ENCODE data around the gene SNCB. TPM values are rescaled to one million over a fixed set of nuclear protein-coding genes. Genes with fewer than 3 reads are reported as not detected.
A peak's percentile ranks its signal among the peaks of the same experiment; 100 is the strongest.

Gene SNCB
- polyA plus RNA-seq, 3 donors from 2014 or later, result 0.26 TPM; not detected in 2

DNA sequence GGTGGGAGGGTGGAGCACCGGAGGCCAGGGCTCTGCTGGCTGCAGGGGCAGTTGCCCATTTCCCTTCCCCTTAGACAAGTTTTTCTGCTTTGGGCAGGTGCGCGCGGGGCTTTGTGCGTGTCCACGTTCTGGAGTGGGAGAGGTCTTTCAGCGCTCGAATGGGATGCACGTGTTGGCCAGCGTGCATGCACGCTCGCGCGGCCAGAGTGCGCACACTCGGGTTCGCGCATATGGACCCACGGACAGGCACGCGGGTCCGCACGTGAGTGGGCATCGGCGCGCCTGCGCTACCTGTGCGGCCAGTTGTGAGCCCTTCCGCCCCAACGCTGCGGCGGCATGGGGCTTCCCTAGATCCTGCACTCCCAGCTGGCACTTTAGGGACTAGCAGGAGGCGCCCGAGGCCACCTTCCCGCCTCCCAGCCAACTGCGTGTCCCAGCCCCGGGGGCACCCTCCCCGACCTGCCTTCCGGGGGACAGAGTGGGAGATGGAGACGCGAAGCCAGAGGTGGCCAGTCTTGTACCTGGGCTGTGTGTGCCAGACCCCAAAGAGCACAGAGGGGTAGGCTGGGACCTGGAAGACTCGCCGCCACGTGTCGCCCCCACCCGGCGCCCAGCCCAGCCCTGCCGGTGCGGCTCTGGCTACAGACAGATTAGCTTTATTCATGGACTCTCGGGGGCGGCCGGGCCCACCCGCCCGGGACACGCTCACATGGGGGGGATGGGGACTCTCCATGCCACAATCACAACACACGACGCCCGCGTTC is 10.6 kb downstream of the SNCB start:
- Mint-ChIP-seq H3K4me3 (peak overlapping the region; percentile 65 to 82 (median 72)), H3K36me3 (peaks cover 0 to 3% (median 0%) of the 10 kb centered on the region in 3 donors), H3K9me3 (no peaks in the 10 kb centered on the region), H3K27ac (no peak overlapping the region), H3K4me1 (peaks cover 9 to 30% of the 10 kb centered on the region in 2 donors), H3K27me3 (ENCODE audit: low read depth in 3 of 3) (peaks cover 17 to 28% (median 22%) of the 10 kb centered on the region in 3 donors)
- DNase-seq, result no peak

DNA sequence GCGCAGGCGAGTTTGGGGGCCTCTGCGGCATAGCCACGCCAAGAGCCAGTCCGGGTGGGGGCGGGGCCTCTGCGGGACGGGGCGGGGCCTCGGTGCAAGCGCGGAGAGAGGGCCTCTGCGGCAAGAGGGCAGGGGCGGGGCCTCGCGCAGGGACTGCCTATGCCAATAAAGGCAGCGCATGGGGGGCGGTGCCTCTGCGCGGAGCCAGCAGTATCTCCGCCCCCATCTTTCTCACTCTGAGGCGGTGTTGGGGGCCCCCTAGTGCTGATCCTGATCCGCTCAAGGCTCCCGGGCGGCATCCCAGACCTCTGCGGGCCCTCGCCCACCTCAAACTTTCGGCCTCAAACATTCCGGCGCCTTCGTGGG is 11.1 kb downstream of the SNCB start:
- Mint-ChIP-seq H3K27ac (no peak overlapping the region), H3K36me3 (peaks cover 0 to 3% (median 0%) of the 10 kb centered on the region in 3 donors), H3K4me3 (peak overlapping the region; percentile 47 to 71 (median 60)), H3K9me3 (no peaks in the 10 kb centered on the region), H3K4me1 (peaks cover 9 to 30% of the 10 kb centered on the region in 2 donors), H3K27me3 (ENCODE audit: low read depth in 3 of 3) (peaks cover 18 to 27% (median 23%) of the 10 kb centered on the region in 3 donors)
- peak; percentile 77 to 81 (median 80) for DNase-seq

DNA sequence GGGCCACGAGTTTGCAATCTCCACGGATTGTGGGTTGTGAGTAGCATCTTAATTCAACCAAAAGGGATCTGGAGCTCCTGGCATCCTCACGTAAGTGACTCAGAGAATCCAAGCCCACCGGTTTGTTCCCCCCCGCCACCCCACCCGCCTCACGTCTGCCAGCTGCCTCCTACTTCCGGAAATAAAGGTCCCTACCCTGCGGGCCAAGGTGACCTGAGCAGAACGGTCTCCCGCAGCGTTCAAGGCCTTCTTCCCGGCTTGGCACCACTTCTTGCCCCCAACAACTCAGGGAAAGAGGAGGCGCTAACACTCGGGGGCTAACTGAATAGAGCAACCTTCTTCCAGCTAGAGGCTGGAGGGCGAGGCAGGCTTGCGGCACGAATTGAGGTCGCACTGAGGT is 11.6 kb downstream of the SNCB start:
- Mint-ChIP-seq H3K4me1 (peaks cover 9 to 30% of the 10 kb centered on the region in 2 donors), H3K36me3 (peaks cover 0 to 3% (median 0%) of the 10 kb centered on the region in 3 donors), H3K4me3 (peak overlapping the region; percentile 47 to 71 (median 60)), H3K9me3 (no peaks in the 10 kb centered on the region), H3K27me3 (ENCODE audit: low read depth in 3 of 3) (peaks cover 19 to 27% (median 26%) of the 10 kb centered on the region in 3 donors), H3K27ac (no peak overlapping the region)
- peak in 1 of 3 donors; percentile 11 for DNase-seq

DNA sequence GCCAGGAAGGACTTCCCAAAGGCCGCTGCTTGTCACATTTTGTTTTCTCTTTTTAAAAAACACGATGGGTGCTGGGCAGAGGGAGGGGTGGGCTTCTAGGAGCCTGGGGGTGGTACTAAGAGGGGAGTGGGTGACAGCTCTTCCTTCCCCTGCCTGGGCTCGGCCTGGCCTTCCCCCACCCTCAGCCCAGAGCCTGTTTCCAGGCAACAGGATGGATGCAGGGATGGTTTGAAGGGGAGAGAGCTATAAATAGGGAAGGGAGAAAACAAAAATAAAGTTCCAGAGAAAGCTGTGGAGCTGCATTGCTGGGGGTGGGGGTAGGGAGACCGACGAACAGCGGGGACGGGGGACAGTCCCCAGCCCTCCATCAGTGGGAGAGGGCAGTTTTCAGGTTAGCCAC is 13.8 kb downstream of the SNCB start:
- peaks cover 16 to 37% (median 24%) of the 10 kb centered on the region in 3 donors for H3K27me3 Mint-ChIP-seq (ENCODE audit: low read depth in 3 of 3)
- H3K4me3 Mint-ChIP-seq, result no peak overlapping the region
- DNase-seq, result no peak
- no peaks in the 10 kb centered on the region for H3K9me3 Mint-ChIP-seq
- peaks cover 0 to 3% (median 0%) of the 10 kb centered on the region in 3 donors for H3K36me3 Mint-ChIP-seq
- H3K4me1 Mint-ChIP-seq, result peaks cover 9 to 25% of the 10 kb centered on the region in 2 donors
- no peak overlapping the region for H3K27ac Mint-ChIP-seq

DNA sequence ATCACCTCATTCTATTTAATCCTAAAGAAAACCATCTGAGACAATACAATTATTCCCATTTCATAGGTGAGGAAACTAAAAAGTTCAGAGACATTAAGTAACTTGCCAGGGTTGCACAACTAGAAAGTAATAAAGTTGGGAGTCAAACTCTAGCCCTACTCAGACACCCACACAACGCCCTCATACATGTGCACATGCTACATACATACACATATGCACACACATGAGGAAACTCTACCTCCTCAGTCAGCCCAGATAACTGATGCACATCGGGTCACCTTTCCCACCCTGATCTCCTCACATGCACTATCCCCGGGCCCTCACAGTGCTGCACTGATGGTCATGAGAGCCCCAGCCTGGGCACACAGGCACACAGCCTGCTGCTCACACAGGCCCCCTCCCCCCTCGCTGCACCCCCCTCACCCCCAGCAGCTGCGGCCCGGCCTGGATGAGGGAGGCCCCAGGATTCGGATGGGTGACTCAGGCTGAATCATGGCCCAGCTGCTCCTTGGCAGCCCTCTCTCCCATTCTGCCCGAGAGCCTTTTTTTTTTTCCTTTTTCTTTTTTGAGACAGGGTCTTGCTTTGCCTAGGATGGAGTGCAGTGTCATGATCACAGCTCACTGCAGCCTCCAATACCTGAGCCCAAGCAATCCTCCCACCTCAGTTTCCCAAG is 15.4 kb downstream of the SNCB start:
- peaks cover 11 to 33% (median 24%) of the 10 kb centered on the region in 3 donors for H3K27me3 Mint-ChIP-seq (ENCODE audit: low read depth in 3 of 3)
- no peak for DNase-seq
- H3K4me1 Mint-ChIP-seq, result peaks cover 6 to 17% of the 10 kb centered on the region in 2 donors
- H3K27ac Mint-ChIP-seq, result no peak overlapping the region
- peaks cover 0 to 3% (median 0%) of the 10 kb centered on the region in 3 donors for H3K36me3 Mint-ChIP-seq
- no peak overlapping the region for H3K4me3 Mint-ChIP-seq
- no peaks in the 10 kb centered on the region for H3K9me3 Mint-ChIP-seq

DNA sequence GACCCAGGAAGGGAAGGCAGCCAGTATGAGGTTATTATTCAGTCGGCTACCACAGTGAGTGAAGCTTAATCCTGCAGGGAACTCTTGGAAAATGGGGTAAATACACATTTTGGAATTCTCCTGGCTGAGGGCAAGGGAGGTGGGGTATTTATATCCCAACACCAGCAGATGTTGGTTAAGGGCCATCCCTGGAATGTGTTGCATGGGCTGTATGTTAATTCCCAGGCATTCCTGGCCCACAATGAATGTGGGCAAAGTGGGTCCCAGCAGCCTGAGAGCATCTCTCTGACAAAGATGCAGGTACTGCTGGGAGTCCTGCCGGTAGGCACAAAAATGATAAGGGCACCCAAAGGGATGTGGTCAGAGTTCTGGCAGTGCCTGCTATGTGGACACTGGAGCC is 17.5 kb downstream of the SNCB start:
- DNase-seq, result no peak
- Mint-ChIP-seq H3K4me3 (no peak overlapping the region), H3K4me1 (peaks cover 10 to 15% of the 10 kb centered on the region in 2 donors), H3K27me3 (ENCODE audit: low read depth in 3 of 3) (peaks cover 15 to 31% (median 28%) of the 10 kb centered on the region in 3 donors), H3K36me3 (peaks cover 0 to 3% (median 0%) of the 10 kb centered on the region in 3 donors), H3K9me3 (peaks cover 0 to 1% (median 0%) of the 10 kb centered on the region in 6 donors), H3K27ac (no peak overlapping the region)

DNA sequence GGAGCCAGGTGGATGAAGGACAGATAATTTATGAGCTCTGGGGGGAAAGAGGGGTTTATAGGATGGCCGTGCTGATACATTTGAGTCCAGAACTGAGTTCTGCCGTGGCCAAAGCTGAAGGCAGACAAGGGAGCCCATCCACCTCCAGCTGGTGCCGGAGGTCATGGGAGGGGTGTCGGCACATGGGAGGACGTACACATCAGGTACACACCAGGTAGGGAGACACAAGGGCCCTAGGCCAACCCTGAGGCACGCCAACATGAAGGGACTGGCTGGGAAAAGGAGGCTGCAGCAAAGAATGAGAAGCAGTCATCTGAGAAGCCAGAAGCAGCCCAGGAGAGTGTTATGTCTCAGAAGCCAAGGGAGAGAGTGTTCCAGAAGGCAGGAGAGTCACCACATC is 18.3 kb downstream of the SNCB start:
- no peak overlapping the region for H3K27ac Mint-ChIP-seq
- DNase-seq, result no peak
- peaks cover 0 to 1% (median 0%) of the 10 kb centered on the region in 6 donors for H3K9me3 Mint-ChIP-seq
- H3K27me3 Mint-ChIP-seq (ENCODE audit: low read depth in 3 of 3), result peaks cover 15 to 28% (median 25%) of the 10 kb centered on the region in 3 donors
- no peaks in the 10 kb centered on the region for H3K36me3 Mint-ChIP-seq
- peak overlapping the region in 3 of 5 donors; percentile 7 to 64 (median 9) for H3K4me3 Mint-ChIP-seq
- H3K4me1 Mint-ChIP-seq, result peaks cover 10 to 15% of the 10 kb centered on the region in 2 donors

DNA sequence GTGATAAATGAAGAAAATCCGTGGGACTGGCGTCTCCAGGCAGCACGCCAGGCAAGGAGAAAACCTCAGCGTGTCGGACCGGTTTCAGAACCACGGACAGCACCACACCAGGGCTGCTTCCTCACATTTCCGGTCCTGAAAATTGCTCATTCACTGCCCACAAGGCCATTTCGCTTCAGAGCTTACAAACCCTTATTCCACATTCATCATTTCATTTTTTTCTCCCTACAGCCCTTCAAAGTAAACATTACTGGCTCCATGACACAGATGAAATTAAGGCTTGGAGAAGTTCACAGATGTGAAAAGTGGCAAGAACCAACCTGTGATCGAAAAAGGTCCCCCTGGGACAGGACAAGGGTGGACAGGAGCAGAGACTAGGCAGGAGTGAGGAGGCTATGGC is 18.9 kb downstream of the SNCB start:
- Mint-ChIP-seq H3K4me3 (peak overlapping the region; percentile 1 to 70 (median 50)), H3K36me3 (no peaks in the 10 kb centered on the region)
- peak; percentile 47 to 58 (median 57) for DNase-seq

DNA sequence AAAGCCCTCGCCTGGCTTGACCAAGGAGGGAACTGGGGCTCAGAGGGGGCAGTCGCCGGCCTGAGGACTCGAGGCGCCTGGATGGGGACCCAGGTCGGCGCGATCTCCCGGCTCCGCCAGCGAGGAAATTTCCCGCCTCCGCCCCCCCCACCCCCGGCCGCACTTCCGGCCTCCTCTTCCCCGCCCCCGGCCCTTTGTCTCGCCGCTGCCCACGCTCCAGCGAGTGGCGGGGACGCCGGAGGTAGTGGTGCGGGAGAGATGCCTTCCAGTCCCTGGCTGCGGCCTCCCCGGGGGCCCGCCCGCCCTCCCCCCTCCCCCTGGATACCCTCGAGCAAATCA is 19.9 kb downstream of the SNCB start:
- no peak overlapping the region for H3K27ac Mint-ChIP-seq
- peak overlapping the region; percentile 74 to 82 (median 78) for H3K4me3 Mint-ChIP-seq
- H3K9me3 Mint-ChIP-seq, result peaks cover 0 to 1% (median 0%) of the 10 kb centered on the region in 6 donors
- H3K36me3 Mint-ChIP-seq, result no peaks in the 10 kb centered on the region
- peaks cover 10 to 15% of the 10 kb centered on the region in 2 donors for H3K4me1 Mint-ChIP-seq
- no peak for DNase-seq
- peaks cover 9 to 28% (median 22%) of the 10 kb centered on the region in 3 donors for H3K27me3 Mint-ChIP-seq (ENCODE audit: low read depth in 3 of 3)

More for the DNA sequence above, 18.9 kb downstream of the SNCB start:
- H3K9me3 Mint-ChIP-seq, result peaks cover 0 to 1% (median 0%) of the 10 kb centered on the region in 6 donors
- peaks cover 10 to 15% of the 10 kb centered on the region in 2 donors for H3K4me1 Mint-ChIP-seq
- peaks cover 15 to 28% (median 25%) of the 10 kb centered on the region in 3 donors for H3K27me3 Mint-ChIP-seq (ENCODE audit: low read depth in 3 of 3)
- H3K27ac Mint-ChIP-seq, result no peak overlapping the region

DNA sequence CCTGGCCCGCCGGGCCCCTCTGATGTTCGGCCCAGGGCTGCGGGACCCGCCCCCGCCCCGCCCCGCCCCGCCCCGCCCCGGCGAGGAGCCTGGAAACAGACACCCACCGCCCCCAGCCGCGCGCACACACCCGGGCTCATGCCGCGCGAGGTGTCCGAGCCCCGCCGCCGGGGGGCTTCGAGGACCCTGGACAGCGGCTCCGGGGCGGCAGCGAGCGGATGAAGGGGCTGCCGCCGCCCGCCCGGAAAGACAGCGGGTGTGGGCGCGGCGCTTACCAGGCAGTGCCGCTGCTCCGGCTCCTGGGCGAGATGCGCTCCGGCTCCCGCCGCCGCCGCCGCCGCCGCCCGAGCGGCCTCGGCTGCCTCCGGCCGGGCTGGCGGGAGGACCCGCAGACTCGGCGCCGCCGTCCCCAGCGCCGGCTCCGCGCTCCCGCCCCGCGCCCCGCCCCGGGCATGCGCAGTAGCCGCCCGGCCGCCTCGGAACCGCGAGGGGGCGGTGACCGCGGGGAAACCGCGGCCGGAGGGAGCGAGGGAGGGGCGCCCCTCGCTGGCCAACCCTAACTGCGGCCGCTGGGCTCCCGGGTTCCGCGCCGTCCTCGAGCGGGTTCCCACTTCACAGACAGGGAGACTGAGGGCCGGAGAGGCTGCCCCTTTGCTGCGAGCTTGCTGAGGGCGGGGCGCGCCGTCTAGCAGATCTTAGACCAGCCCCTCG is 20.5 kb downstream of the SNCB start, which contains the start of gene GPRIN1:
Gene GPRIN1, minus strand, starts transcription at position 433 of the 711 bp plus-strand sequence. CDS start 10,322 bp downstream, outside the sequence.
- H3K4me3 Mint-ChIP-seq, result peak within 1 kb of the TSS; percentile 85 to 94 (median 87)
- peaks cover 0 to 1% (median 0%) of the 10 kb centered on the region in 6 donors for H3K9me3 Mint-ChIP-seq
- peak; percentile 60 to 65 (median 64) for DNase-seq
- peak within 1 kb of the TSS in 5 of 6 donors; percentile 20 to 75 (median 52) for H3K27ac Mint-ChIP-seq
- H3K4me1 Mint-ChIP-seq, result peaks cover 10 to 15% of the 10 kb centered on the region in 2 donors
- H3K27me3 Mint-ChIP-seq (ENCODE audit: low read depth in 3 of 3), result peaks cover 8 to 28% (median 21%) of the 10 kb centered on the region in 3 donors
- H3K36me3 Mint-ChIP-seq, result no peaks in the 10 kb centered on the region

DNA sequence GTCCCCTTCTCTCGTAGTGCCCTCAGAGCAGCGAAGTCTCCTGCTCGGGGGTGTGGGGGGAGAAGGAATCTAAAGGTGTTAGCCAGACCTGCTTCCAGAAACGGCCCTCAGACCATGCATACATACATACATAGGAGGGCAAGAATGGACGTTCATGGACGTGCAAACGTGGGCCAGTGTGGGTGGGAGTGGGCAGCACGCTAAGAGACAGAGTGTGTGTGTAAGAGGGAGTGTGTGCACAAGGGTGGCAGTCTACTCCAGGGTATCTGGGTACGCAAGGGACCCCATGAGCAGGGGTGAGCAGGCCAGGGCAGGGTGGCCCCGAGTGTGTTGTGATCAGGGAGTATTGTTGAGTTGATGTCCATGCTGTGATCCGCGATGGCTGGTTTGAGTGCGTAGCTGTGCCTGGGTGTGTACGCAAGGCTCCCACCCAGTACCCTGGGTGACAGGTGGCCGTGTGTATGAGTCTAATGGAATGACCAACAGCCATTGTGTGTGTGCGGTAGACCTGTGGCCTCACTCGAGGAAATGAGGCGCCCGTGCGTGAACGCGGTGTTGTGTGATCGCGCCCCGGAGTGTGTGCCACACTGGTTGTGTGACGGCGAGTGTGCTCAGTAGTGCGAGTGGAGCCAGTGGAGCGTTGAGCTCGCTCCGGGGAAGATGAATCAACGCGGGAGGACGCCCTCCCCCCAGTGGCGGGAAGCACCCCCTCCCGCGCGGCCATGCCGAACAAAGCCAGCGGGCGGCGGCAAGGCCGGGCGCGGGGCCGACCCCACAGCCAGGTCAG is 21.2 kb downstream of the SNCB start:
- Mint-ChIP-seq H3K4me3 (peak overlapping the region; percentile 85 to 94 (median 87)), H3K27me3 (ENCODE audit: low read depth in 3 of 3) (peaks cover 7 to 26% (median 20%) of the 10 kb centered on the region in 3 donors), H3K36me3 (no peaks in the 10 kb centered on the region), H3K4me1 (peaks cover 10 to 15% of the 10 kb centered on the region in 2 donors), H3K27ac (peak overlapping the region in 5 of 6 donors; percentile 20 to 75 (median 52)), H3K9me3 (peaks cover 0 to 1% (median 0%) of the 10 kb centered on the region in 6 donors)
- DNase-seq, result no peak

DNA sequence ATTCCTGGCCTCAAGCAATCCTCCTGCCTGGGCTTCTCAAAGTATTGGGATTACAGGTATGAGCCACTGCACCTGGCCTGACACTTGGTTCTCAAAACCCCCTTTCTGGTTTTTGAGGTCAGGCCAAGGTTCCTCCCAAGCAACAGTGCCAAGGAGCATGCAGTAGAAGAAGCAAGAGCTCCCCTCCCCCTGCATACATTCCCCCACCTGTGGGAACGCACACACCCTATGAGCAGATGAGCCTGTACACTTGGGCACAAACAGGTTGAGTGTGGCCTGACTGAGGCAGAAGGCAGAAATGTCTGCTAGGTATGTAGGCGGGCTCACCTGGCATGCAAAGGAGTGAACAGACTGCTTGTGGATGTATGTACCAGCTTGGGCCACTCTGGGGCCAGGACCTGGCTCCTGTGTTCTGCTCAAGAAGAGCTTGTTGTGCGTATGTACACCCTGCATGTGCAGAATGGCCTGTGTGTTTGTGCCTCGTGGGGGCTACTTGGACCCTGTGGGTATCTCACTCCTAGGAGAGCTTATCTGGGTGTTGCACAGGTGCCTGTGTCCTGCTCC is 22.1 kb downstream of the SNCB start:
- Mint-ChIP-seq H3K36me3 (no peaks in the 10 kb centered on the region), H3K27me3 (ENCODE audit: low read depth in 3 of 3) (peaks cover 6 to 22% (median 20%) of the 10 kb centered on the region in 3 donors), H3K4me1 (peaks cover 10 to 15% of the 10 kb centered on the region in 2 donors), H3K27ac (no peak overlapping the region), H3K4me3 (peak overlapping the region; percentile 85 to 94 (median 87)), H3K9me3 (peaks cover 0 to 1% (median 0%) of the 10 kb centered on the region in 6 donors)
- no peak for DNase-seq
